Measurements from ENCODE around the gene COL11A2.

DNA sequence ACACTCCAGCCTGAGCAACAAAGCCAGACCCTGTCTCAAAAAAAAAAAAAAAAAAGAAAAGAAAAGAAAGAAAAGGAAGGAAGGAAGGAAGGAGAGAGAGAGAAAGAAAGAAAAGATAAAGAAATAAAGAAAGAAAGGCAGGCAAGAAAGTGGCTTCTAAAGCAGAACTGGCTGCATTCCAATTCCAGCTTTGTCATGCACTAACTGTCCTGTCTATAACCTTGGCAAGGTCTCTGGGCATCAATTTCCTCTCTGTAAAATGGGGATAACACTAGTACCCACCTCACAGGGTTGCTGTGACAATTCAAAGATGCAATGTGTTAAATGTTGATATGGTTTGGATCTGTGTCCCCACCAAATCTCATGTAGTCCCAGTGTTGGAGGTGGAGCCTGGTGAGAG is 44.1 kb upstream of the COL11A2 start:
- TF ChIP-seq GATA3 (IDR thresholded peaks at IDR 0.05; ENCODE audit: low read depth, low read length): no peak
- TF ChIP-seq GATA2 (IDR thresholded peaks at IDR 0.05; ENCODE audit: low read depth, low read length): no peak
